BLaER1 treated with 17β-estradiol and CSF1 and Interleukin-3, amounts not matched to agents 10 nM and 100 nM (cell line): ENCODE results near the gene RPS6KA2.
A peak's percentile ranks its signal among the peaks of the same experiment; 100 is the strongest.

Source experiments
- H3K27ac ChIP-seq, 11 experiments: shearing (Covaris generic); formaldehyde crosslinking; 2 replicates each; pipeline ENCODE4 v1.8.1; 2022
- H3K27me3 ChIP-seq, 11 experiments: shearing (Covaris generic); formaldehyde crosslinking; 2 replicates each; pipeline ENCODE4 v1.8.1; 2022
- H3K36me3 ChIP-seq, 11 experiments: shearing (Covaris generic); formaldehyde crosslinking; 2 replicates each; pipeline ENCODE4 v1.8.1; 2022
- H3K4me1 ChIP-seq, 10 experiments: shearing (Covaris generic); formaldehyde crosslinking; 2 replicates each; pipeline ENCODE4 v1.8.1; 2022
- H3K4me2 ChIP-seq, 11 experiments: shearing (Covaris generic); formaldehyde crosslinking; 2 replicates each; pipeline ENCODE4 v1.8.1; 2022
- H3K4me3 ChIP-seq, 10 experiments: shearing (Covaris generic); formaldehyde crosslinking; 2 replicates each; pipeline ENCODE4 v1.8.1; 2022
- H3K9ac ChIP-seq, 11 experiments: shearing (Covaris generic); formaldehyde crosslinking; 2 replicates each; pipeline ENCODE4 v1.8.1; 2022
- H3K9me3 ChIP-seq, 11 experiments: shearing (Covaris generic); formaldehyde crosslinking; replicated peaks in 1 of 11; 2 replicates each; pipeline ENCODE4 v1.8.1; 2022
- H4K20me1 ChIP-seq, 11 experiments: shearing (Covaris generic); formaldehyde crosslinking; 2 replicates each; pipeline ENCODE4 v1.8.1; 2022
- Cebpa-rat ChIP-seq, 11 experiments: shearing (Covaris generic); IDR thresholded peaks; 2 replicates each; pipeline ENCODE4 v1.8.1; 2022

RPS6KA2 gene

GRCh38 chr6:166496460-166496859, 130.6 kb downstream of the RPS6KA2 start:
- peaks cover 0 to 23% (median 0%) of the 10 kb centered on the region in 11 experiments; a peak in 6 of 22 replicates for H3K36me3 ChIP-seq
- no peak for TF ChIP-seq Cebpa-rat (IDR thresholded peaks at IDR 0.05)
- no peaks in the 10 kb centered on the region for H3K27me3 ChIP-seq
- H4K20me1 ChIP-seq, result no peaks in the 10 kb centered on the region
- H3K9me3 ChIP-seq, result peaks cover 0 to 13% (median 9%) of the 10 kb centered on the region in 11 experiments; a peak in 9 of 22 replicates
- no peak overlapping the region for H3K4me2 ChIP-seq
- H3K4me1 ChIP-seq, result peaks cover 0 to 27% (median 18%) of the 10 kb centered on the region in 10 experiments; a peak in 15 of 20 replicates
- no peak overlapping the region for H3K27ac ChIP-seq
- H3K4me3 ChIP-seq, result no peak overlapping the region
- H3K9ac ChIP-seq, result no peak overlapping the region

- no peaks in the 10 kb centered on the region for H3K27me3 ChIP-seq
- no peak overlapping the region for H3K9ac ChIP-seq
- H3K4me2 ChIP-seq, result no peak overlapping the region
- H4K20me1 ChIP-seq, result no peaks in the 10 kb centered on the region
- no peak overlapping the region for H3K4me3 ChIP-seq
- no peak for TF ChIP-seq Cebpa-rat (IDR thresholded peaks at IDR 0.05)
- H3K4me1 ChIP-seq, result peaks cover 0 to 35% (median 26%) of the 10 kb centered on the region in 10 experiments; a peak in 18 of 20 replicates
- H3K9me3 ChIP-seq, result peaks cover under 1 to 14% (median 10%) of the 10 kb centered on the region in 11 experiments; a peak in 13 of 22 replicates
- H3K27ac ChIP-seq, result 0 out of 22 replicates have a peak overlapping the region, but pooled peaks of 1 of the 11 experiments have one; percentile 9
- H3K36me3 ChIP-seq, result peaks cover 0 to 17% (median 0%) of the 10 kb centered on the region in 11 experiments; a peak in 6 of 22 replicates
These were observed 131.3 kb downstream of the RPS6KA2 start for GRCh38 chr6:166495487-166496314.

- Histone ChIP-seq H3K4me2 (no peak overlapping the region), H3K4me3 (no peak overlapping the region), H3K4me1 (peaks cover 0 to 42% (median 33%) of the 10 kb centered on the region in 10 experiments; a peak in 18 of 20 replicates), H3K27me3 (no peaks in the 10 kb centered on the region), H3K27ac (0 out of 22 replicates have a peak overlapping the region, but pooled peaks of 1 of the 11 experiments have one; percentile 9), H3K9me3 (peaks cover 8 to 22% (median 17%) of the 10 kb centered on the region in 11 experiments; a peak in 20 of 22 replicates), H4K20me1 (no peaks in the 10 kb centered on the region), H3K9ac (no peak overlapping the region), H3K36me3 (peaks cover 0 to 17% (median 4%) of the 10 kb centered on the region in 11 experiments; a peak in 7 of 22 replicates)
- TF ChIP-seq Cebpa-rat (IDR thresholded peaks at IDR 0.05), result no peak
These were observed 132.1 kb downstream of the RPS6KA2 start for GRCh38 chr6:166494757-166495486.

DNA sequence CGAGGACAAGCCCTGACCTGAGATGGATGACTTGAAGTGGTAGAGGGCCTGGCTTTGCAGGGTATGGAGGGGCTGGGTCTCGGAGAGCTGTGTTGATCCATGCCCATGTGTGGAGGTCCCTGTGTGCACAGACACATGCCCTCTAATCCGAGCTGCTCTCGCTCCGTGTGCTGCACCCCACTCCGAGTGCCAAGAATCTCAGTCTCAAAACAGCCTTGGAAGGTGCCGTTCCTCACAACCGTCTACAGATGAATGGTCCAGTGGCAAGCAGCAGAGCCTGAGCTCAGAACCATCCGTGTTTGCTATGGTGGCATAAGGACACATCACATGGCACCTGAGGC, 133.0 kb downstream of the RPS6KA2 start:
- Histone ChIP-seq H3K9me3 (peaks cover 16 to 29% (median 25%) of the 10 kb centered on the region in 11 experiments), H3K4me1 (peaks cover 0 to 49% (median 41%) of the 10 kb centered on the region in 10 experiments; a peak in 18 of 20 replicates), H3K4me2 (no peak overlapping the region), H3K27me3 (no peaks in the 10 kb centered on the region), H3K36me3 (peaks cover 0 to 15% (median 7%) of the 10 kb centered on the region in 11 experiments; a peak in 9 of 22 replicates), H3K9ac (no peak overlapping the region), H3K4me3 (no peak overlapping the region), H4K20me1 (no peaks in the 10 kb centered on the region), H3K27ac (no peak overlapping the region)
- TF ChIP-seq Cebpa-rat (IDR thresholded peaks at IDR 0.05), result no peak

- Histone ChIP-seq H3K27me3 (no peaks in the 10 kb centered on the region), H3K27ac (0 out of 22 replicates have a peak overlapping the region, but pooled peaks of 1 of the 11 experiments have one; percentile 14), H3K4me2 (peak overlapping the region in 7 of 11 experiments; percentile 42 to 80 (median 64); a peak in 10 of 22 replicates)
These were observed 133.5 kb downstream of the RPS6KA2 start for GRCh38 chr6:166493427-166494100.

DNA sequence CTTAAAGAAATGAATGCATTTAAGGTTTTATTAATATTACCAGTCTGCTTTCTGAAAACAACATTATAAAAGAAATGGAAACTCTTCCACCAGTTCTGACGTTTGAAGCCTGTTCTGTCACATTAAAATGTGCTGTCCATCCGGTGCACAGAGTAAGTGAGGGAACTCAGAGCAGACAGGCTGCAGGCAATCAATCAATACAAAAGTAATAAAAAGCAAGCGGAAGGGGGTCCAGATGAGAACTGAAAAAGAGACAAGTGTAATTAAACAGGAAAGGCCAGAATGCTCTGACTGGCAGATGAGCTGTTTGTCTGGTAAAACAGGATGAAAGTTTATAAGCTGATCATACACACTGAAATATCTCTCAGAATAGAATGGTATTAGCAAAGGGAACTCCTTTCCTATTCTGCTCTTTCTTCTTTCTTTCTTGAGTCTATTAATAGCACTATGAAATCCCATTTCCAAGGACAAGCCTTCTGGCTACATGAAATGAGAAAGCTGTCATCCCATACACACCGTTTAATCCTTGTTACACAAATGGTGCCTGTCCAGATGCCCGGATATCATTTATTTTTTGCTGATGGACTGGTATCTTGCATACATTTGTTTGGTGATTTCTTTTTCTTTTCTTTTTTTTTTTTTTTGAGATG, 134.8 kb downstream of the RPS6KA2 start:
- H3K9me3 ChIP-seq, result peaks cover 31 to 37% (median 35%) of the 10 kb centered on the region in 11 experiments
- no peak for TF ChIP-seq Cebpa-rat (IDR thresholded peaks at IDR 0.05)
- H3K4me1 ChIP-seq, result peaks cover 13 to 65% (median 57%) of the 10 kb centered on the region in 10 experiments
- H3K27me3 ChIP-seq, result no peaks in the 10 kb centered on the region
- H3K27ac ChIP-seq, result no peak overlapping the region
- peak overlapping the region in 8 of 11 experiments; percentile 20 to 80 (median 55); a peak in 13 of 22 replicates for H3K4me2 ChIP-seq
- H3K4me3 ChIP-seq, result no peak overlapping the region
- no peak overlapping the region for H3K9ac ChIP-seq
- no peaks in the 10 kb centered on the region for H4K20me1 ChIP-seq
- H3K36me3 ChIP-seq, result peaks cover 0 to 14% (median 9%) of the 10 kb centered on the region in 11 experiments; a peak in 14 of 22 replicates

More at GRCh38 chr6:166493427-166494100, 133.5 kb downstream of the RPS6KA2 start:
- Histone ChIP-seq H3K9ac (no peak overlapping the region), H3K4me3 (no peak overlapping the region), H4K20me1 (no peaks in the 10 kb centered on the region), H3K9me3 (peaks cover 22 to 30% (median 27%) of the 10 kb centered on the region in 11 experiments), H3K36me3 (peaks cover 0 to 15% (median 6%) of the 10 kb centered on the region in 11 experiments; a peak in 12 of 22 replicates), H3K4me1 (peaks cover 3 to 53% (median 45%) of the 10 kb centered on the region in 10 experiments)
- no peak for TF ChIP-seq Cebpa-rat (IDR thresholded peaks at IDR 0.05)

DNA sequence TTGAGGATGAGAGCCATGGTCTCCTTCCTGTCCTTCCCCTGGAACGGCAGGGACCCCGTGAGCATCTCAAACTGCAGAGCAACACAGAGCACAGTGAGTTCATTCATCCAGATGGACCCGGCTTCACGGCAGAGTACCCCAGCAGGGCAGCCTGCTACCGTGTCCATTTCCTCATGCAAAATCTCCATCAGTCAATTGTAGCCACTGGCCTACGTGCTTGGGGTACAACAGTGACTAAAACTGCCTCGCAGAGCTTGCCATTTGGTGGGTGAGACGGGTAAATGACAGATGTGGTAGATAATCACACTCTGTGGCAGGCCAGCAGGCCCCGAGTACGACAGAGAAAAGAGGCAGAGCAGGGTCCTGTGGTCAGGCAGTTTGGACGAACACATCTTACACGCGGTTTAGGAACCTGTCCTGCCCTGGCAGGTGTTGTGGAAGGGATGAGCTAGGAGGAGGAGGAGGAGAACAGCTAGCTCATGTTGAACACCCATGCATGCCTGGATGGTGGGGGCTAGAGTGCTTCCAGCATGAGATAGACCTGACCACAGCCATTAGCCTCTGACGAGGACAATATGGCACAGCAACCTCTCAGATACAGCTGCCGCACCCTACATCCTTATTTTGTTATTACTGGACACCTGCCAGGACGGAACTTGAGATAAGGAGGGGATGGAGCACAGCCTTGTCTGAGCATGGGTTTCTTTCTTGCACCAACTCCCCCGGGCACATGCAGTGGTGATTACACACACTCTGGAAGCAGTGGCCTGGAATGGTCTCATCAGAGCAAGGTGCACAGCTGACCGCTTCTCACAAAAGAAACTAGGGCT, 136.2 kb downstream of the RPS6KA2 start:
- Histone ChIP-seq H3K27me3 (no peaks in the 10 kb centered on the region), H3K4me3 (no peak overlapping the region), H3K27ac (peak overlapping the region in 6 of 11 experiments; percentile 8 to 86 (median 83); a peak in 10 of 22 replicates), H3K36me3 (peaks cover 8 to 27% (median 22%) of the 10 kb centered on the region in 11 experiments; a peak in 18 of 22 replicates), H3K9me3 (peaks cover 44 to 51% (median 48%) of the 10 kb centered on the region in 11 experiments), H4K20me1 (no peaks in the 10 kb centered on the region), H3K9ac (0 out of 22 replicates have a peak overlapping the region, but pooled peaks of 2 of the 11 experiments have one; percentile 3 to 20), H3K4me2 (peak overlapping the region; percentile 16 to 84 (median 73); a peak in 20 of 22 replicates), H3K4me1 (peaks cover 13 to 73% (median 63%) of the 10 kb centered on the region in 10 experiments)
- TF ChIP-seq Cebpa-rat (IDR thresholded peaks at IDR 0.05), result no peak
